Thymus (tissue), 11 donors: ENCODE measurements around the gene DUSP16. TPM values are rescaled to one million over a fixed set of nuclear protein-coding genes. Genes with fewer than 3 reads are reported as not detected.

Experiments
- DNase-seq, 9 donors: peaks; one replicate each; pipeline ENCODE4 v3.0.0-alpha.2; 2013; ENCODE audit warnings: low spot score in 9 of 9, low read depth in 6 of 9, missing footprints in 1 of 9
- H3K27ac ChIP-seq, 2 donors: one replicate each; pipeline ENCODE4 v1.5.1; 2013; ENCODE audit warnings: control low read depth in 1 of 2, low read depth in 1 of 2, low read length in 1 of 2, mild to moderate bottlenecking in 1 of 2, moderate library complexity in 1 of 2
- H3K27me3 ChIP-seq, 2 donors: one replicate each; pipeline ENCODE4 v1.5.1; 2013; ENCODE audit warnings: low read length in 1 of 2; ENCODE audit not compliant: control insufficient read depth in 2 of 2, insufficient read depth in 1 of 2
- H3K36me3 ChIP-seq, 2 donors: one replicate each; pipeline ENCODE4 v1.5.1; 2013; ENCODE audit warnings: low read length in 1 of 2, mild to moderate bottlenecking in 1 of 2, moderate library complexity in 1 of 2; ENCODE audit not compliant: control insufficient read depth in 2 of 2, insufficient read depth in 2 of 2
- H3K4me1 ChIP-seq, 2 donors: one replicate each; pipeline ENCODE4 v1.5.1; 2013; ENCODE audit warnings: low read length in 2 of 2; ENCODE audit not compliant: control insufficient read depth in 2 of 2, insufficient read depth in 2 of 2
- H3K4me3 ChIP-seq, 2 donors: one replicate each; pipeline ENCODE4 v1.5.1; 2013; ENCODE audit warnings: low read length in 2 of 2, control low read depth in 1 of 2, mild to moderate bottlenecking in 1 of 2
- H3K9me3 ChIP-seq, 2 donors: one replicate each; pipeline ENCODE4 v1.5.1; 2013; ENCODE audit warnings: low read length in 1 of 2, mild to moderate bottlenecking in 1 of 2; ENCODE audit not compliant: control insufficient read depth in 2 of 2, insufficient read depth in 1 of 2
- WGBS: extraction: QIAGEN DNeasy Blood & Tissue Kit; methylation state at CpG from one replicate; pipeline ENCODE4 v1.1.7; 2013; 5-methylcytosine and 5-hydroxymethylcytosine counted together
- polyA plus RNA-seq: library from polyadenylated mRNA; stranded (reverse); fragments of 200-250 nt; gene quantifications from one replicate; pipeline ENCODE4 v1.2.3, GENCODE V29; 2013
- total RNA-seq: library from RNA; stranded (reverse); fragments of 120-200 nt; gene quantifications from one replicate; pipeline ENCODE4 v1.2.4, GENCODE V29; 2013
- donor health status: healthy.

Gene DUSP16
- total and polyA plus RNA-seq, 2 donors, result 18.2 to 19.1 TPM

DNA sequence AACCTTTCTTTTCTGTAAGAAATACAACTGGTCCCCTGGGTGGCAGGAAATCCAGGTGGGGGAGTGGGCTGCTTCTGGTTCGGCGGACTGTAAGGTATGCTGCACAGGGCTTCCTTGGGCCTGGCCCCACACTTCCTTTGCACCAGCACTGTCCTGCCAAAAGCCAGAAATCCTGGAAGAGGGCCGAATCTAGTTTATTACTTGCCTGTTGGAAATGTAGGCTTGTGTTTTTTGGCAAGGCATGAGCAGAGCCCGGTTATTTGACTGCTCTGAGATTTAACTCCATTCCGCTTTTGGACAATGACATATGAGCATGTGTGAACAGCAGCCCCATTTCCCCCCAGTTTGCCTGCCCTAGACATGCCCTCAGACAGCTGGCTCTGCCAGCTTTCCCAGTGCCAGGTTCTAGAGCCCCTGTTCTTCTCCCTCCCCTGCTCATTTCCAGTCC lies 119.2 kb downstream of the DUSP16 start:
- Histone ChIP-seq H3K9me3 (no peaks in the 10 kb centered on the region), H3K4me1 (peaks cover 56 to 77% of the 10 kb centered on the region in 2 donors), H3K27me3 (no peaks in the 10 kb centered on the region), H3K36me3 (no peaks in the 10 kb centered on the region), H3K4me3 (no peak overlapping the region), H3K27ac (peak overlapping the region; percentile 98)
- peak in 1 of 9 donors; percentile 46 for DNase-seq
- WGBS, result 80% methylated on average over 5 of the region's 5 CpGs

DNA sequence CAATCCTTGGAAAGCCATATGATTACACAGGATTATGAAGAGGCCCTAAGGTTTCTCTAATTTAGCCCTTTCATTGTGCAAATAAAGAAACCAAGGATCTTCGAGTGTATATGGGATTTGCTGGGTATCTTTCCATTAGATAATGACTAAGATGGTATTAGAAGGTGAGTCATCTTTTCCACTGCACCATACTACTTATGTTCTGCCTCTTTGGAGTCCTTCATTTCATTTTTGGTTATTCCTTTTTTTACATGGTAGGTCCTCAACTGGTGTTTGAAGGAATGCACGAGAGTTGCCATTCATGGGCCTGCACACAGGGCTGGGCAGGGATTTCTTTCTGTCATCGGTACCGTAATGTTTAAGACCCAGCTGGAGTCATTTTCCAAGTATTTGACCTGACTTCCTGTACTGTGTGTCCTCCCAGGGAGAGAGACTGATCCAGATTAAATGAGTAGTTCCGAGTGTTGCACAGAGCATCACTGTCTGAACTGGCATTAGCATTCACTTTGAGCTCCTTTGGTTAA lies 120.1 kb downstream of the DUSP16 start:
- Histone ChIP-seq H3K4me1 (peaks cover 54 to 74% of the 10 kb centered on the region in 2 donors), H3K9me3 (no peaks in the 10 kb centered on the region), H3K4me3 (no peak overlapping the region), H3K36me3 (no peaks in the 10 kb centered on the region), H3K27ac (peak overlapping the region; percentile 98), H3K27me3 (no peaks in the 10 kb centered on the region)
- DNase-seq, result no peak
- 87% methylated on average over 5 of the region's 5 CpGs for whole genome bisulfite sequencing

DNA sequence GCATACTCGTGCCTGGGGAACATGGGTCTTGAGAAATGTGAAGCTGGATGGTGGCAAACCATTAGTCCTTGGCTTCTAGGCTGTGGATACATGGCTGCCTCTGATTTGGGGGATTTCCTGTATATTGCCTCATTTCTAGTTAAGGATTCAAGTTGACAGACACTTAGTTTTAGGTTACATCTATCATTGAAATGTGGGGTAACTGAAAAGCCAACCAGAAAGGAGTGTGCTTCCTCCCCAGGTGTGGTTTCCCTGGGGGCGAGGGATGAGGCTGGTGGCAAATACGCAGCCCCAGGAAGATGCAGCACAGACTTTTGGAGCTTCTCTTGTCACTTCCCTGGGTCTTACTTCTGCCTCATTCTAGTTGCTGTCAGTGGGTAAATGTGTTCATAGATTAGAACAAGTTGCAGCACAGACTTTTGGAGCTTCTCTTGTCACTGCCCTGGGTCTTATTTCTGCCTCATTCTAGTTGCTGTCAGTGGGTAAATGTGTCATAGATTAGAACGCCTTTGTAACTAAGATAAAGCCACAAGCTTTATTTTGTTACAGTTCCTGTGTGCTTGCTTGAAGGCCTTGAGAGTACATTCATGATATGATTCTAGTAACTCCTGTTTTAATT lies 120.7 kb downstream of the DUSP16 start:
- Histone ChIP-seq H3K4me3 (peak overlapping the region in 1 of 2 donors; percentile 6), H3K36me3 (no peaks in the 10 kb centered on the region), H3K4me1 (peaks cover 48 to 68% of the 10 kb centered on the region in 2 donors), H3K27me3 (no peaks in the 10 kb centered on the region), H3K9me3 (no peaks in the 10 kb centered on the region), H3K27ac (peak overlapping the region; percentile 98)
- DNase-seq, result peak in 8 of 9 donors; percentile 62 to 92 (median 80)
- WGBS, result 14% methylated on average over 4 of the region's 4 CpGs

GRCh38 chr12:12441429-12441807 lies 121.2 kb downstream of the DUSP16 start:
- Histone ChIP-seq H3K27ac (peak overlapping the region; percentile 98), H3K4me3 (peak overlapping the region in 1 of 2 donors; percentile 6), H3K36me3 (peaks cover 0 to 1% of the 10 kb centered on the region in 2 donors), H3K4me1 (peaks cover 46 to 64% of the 10 kb centered on the region in 2 donors), H3K27me3 (no peaks in the 10 kb centered on the region), H3K9me3 (no peaks in the 10 kb centered on the region)
- 97% methylated on average over 2 of the region's 2 CpGs for WGBS
- no peak for DNase-seq

GRCh38 chr12:12440784-12441428 lies 121.8 kb downstream of the DUSP16 start:
- Histone ChIP-seq H3K4me1 (peaks cover 44 to 63% of the 10 kb centered on the region in 2 donors), H3K36me3 (peaks cover under 1 to 3% of the 10 kb centered on the region in 2 donors), H3K4me3 (no peak overlapping the region), H3K9me3 (no peaks in the 10 kb centered on the region), H3K27ac (peak overlapping the region; percentile 98), H3K27me3 (no peaks in the 10 kb centered on the region)
- DNase-seq, result peak in 1 of 9 donors; percentile 64
- WGBS, result 77% methylated on average over 4 of the region's 4 CpGs

DNA sequence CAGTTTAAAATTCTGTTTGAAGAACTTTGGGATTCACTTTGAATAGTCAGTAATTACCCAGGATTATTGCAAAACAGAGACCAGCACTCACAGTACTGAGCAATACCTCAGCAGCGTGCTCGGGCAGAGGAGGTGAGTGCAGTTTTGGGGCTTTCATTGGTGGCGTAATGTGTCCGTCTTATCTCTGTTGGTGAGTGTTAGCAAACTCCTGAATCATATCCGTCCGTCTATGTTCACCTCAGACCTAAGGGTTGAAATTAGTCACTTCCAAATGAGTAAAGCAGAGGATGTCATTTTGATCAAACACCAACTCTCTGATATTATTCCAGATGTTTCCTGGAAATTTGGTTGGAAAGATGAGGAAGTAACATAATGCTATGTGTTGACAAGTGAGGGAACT lies 123.0 kb downstream of the DUSP16 start:
- H3K27me3 ChIP-seq, result no peaks in the 10 kb centered on the region
- DNase-seq, result no peak
- H3K4me1 ChIP-seq, result peaks cover 44 to 52% of the 10 kb centered on the region in 2 donors
- H3K9me3 ChIP-seq, result no peaks in the 10 kb centered on the region
- H3K4me3 ChIP-seq, result no peak overlapping the region
- 91% methylated on average over 6 of the region's 6 CpGs for WGBS
- peak overlapping the region in 1 of 2 donors; percentile 98 for H3K27ac ChIP-seq
- H3K36me3 ChIP-seq, result peaks cover 2 to 3% of the 10 kb centered on the region in 2 donors

DNA sequence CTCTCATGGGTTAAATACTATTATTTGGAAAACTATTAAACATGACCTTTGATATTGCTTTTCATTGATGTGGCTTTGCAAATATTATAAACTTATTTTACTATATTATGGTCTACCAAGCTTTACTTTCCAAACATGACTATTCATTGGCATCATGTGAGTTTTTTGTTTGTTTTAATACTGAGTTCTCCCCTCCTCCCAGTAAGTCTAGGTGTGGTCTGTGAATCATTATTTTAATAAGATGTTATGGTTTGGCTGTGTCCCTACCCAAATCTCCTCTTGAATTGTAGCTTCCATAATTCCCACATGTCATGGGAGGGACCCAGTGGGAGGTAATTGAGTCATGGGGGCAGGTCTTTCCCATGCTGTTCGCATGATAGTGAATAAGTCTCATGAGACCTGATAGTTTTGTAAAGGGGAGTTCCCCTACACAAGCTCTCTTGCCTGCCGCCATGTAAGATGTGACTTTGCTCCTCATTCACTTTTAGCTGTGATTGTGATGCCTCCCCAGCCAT lies 125.8 kb downstream of the DUSP16 start:
- no peak for DNase-seq
- H3K4me3 ChIP-seq, result no peak overlapping the region
- over 99% methylated on average over 2 of the region's 2 CpGs for WGBS
- peaks cover 2 to 3% of the 10 kb centered on the region in 2 donors for H3K36me3 ChIP-seq
- no peaks in the 10 kb centered on the region for H3K9me3 ChIP-seq
- no peaks in the 10 kb centered on the region for H3K27me3 ChIP-seq
- H3K27ac ChIP-seq, result no peak overlapping the region
- peaks cover 32 to 38% of the 10 kb centered on the region in 2 donors for H3K4me1 ChIP-seq

- H3K4me1 ChIP-seq, result peaks cover 19 to 23% of the 10 kb centered on the region in 2 donors
- no peaks in the 10 kb centered on the region for H3K27me3 ChIP-seq
- peaks cover 2 to 3% of the 10 kb centered on the region in 2 donors for H3K36me3 ChIP-seq
- H3K27ac ChIP-seq, result no peak overlapping the region
- H3K4me3 ChIP-seq, result no peak overlapping the region
- DNase-seq, result no peak
- H3K9me3 ChIP-seq, result no peaks in the 10 kb centered on the region
- 95% methylated on average over 4 of the region's 4 CpGs for whole genome bisulfite sequencing
Measured at GRCh38 chr12:12433203-12433731, 129.4 kb downstream of the DUSP16 start.

DNA sequence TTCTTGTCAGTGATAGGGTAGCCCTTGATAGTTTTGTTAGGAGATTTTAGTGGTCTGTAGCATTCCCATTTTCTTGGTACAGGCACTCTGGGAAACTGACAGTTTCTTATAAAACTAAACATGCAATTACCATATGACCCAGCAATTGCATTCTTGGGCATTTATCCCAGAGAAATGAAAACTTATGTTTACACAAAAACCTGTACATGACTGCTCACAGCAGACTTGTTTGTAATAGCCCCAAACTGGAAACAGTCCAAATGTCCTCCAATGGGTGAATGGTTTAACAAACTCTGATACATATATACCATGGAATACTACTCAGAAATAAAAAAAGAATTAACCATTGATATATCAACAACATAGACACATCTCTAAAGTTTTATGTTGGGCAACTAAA lies 130.3 kb downstream of the DUSP16 start:
- Histone ChIP-seq H3K4me1 (peaks cover 17% of the 10 kb centered on the region in 2 donors), H3K27me3 (no peaks in the 10 kb centered on the region), H3K36me3 (peaks cover 2 to 3% of the 10 kb centered on the region in 2 donors), H3K9me3 (no peaks in the 10 kb centered on the region), H3K27ac (no peak overlapping the region), H3K4me3 (no peak overlapping the region)
- no peak for DNase-seq
